GM19455 (cell line): ENCODE data around the gene DCTD.

Experiments
- ATAC-seq: cut with Tn5 transposase; IDR thresholded peaks from one replicate; pipeline ENCODE4 v1.9.1; 2021; ENCODE audit not compliant: unreplicated experiment

The DCTD gene

DNA sequence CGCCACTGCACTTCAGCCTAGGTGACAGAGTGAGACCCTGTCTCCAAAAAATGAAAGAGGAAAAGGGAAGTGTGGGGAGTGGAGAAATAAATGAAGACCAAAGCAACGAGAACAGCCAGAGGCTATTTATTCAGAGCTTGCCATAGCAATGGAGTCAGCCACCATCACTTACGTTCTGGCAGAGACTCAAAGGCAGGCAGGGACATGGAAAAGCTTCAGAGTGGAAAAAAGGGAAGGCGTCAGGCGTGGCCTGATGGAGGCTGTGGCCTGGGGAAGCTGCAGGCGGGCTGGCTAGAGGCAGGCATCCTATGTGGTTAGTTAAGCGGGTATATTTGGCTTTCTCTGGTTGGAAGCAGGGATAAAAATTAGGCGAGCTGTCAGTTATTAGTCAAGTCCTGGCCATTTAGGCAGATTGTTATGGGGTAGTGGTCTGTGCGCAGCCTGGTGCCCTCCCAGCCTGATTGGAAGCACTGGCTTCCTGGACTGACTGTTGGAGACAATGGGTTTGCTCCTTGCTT lies 73.3 kb downstream of the DCTD start:
- no peak for ATAC-seq

DNA sequence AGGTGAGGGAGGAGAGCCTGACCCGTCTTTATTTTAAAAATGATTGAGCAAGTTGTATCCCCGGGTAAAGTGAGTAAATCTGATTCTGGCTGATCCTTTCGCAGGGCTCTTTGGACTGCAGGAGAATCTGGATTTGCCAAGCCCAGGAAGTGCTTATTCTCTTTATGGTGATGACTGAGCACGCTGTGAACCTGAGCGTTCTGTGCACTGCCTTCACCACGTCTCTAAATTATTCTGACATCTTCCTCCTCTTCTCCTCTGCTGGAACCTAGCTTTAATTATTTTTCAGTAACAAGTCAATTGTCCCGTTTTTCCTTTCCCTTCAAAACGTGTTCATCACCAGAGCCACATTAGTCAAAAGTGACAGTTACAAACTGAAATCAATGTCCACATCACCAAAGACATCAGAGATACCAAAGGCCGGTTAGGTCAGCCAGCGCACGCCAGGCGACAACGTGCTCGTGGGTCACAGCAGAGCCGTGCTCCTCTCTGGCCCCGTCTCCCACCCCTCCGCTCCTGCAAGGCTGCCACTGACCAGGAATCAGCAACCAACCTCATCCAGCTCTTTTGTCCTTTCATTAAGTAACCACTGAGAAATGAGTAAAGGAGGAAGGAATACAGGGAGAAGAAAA lies 74.3 kb downstream of the DCTD start:
- ATAC-seq: no peak

DNA sequence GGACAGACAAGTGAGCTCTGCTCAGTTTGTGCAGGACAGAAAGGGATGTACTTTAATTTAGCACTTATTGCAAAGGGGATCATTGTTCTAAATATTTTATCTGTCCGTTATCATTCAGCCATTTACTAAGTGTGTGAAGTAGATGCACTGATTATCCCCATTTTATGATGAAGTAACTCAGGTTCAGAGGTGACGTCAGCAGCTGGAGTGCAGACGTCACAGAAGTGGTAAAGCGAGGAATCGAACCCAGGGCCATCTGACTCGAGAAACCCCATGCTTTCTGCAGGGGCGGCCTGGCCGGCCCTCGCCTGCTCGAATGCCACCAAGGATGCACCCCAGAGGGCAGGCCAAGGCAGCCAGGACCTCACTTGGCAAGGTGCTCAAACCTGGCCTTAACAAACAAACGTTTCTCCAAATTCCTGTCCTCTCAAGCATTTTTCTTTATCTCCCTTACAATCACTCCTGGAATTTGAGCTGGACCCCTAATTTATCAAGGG lies 75.0 kb downstream of the DCTD start:
- ATAC-seq: no peak

DNA sequence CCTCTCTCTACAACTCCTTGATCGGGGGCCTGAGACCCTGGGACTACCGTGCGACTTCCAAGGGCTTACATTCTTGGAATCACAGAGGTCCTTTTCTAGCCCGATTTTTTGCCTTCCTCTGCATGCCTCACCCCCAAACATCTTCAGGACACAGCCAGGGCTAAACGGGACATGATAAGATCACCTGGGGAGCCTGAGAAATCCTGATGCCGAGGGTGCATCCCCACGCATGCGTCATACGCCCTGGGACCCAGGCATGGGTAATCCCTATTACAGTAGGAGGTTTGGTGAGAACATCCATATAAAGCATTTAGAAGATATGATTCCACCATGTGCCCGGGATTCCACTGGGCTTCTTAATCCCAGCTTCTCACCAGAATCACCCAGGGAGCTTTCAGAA lies 77.1 kb downstream of the DCTD start:
- no peak for ATAC-seq
